CD4-positive, CD25-positive, alpha-beta regulatory T cell (primary cell): ENCODE results near the gene NUP214. TPM values are rescaled to one million over a fixed set of nuclear protein-coding genes. Genes with fewer than 3 reads are reported as not detected.

Experiments
- ATAC-seq, 2 donors: fragments of 150-1000 bp; cut with Tn5 transposase; one replicate each; pipeline ENCODE4 v1.10.0; 2021; ENCODE audit warnings: low read depth in 2 of 2, moderate number of reproducible peaks in 2 of 2, moderate library complexity in 1 of 2
- DNase-seq, 3 donors: peaks; one replicate each; pipeline versions ENCODE4 v3.0.0 to v3.0.0-alpha.2; 2012 to 2022; ENCODE audit warnings: mixed read lengths in 1 of 3
- H3K27ac ChIP-seq: one replicate; pipeline ENCODE4 v1.7.0; 2013; ENCODE audit warnings: mild to moderate bottlenecking, low read length; ENCODE audit not compliant: insufficient read depth, poor library complexity, severe bottlenecking
- H3K27me3 ChIP-seq: one replicate; pipeline ENCODE4 v1.7.0; 2013; ENCODE audit warnings: low read length; ENCODE audit not compliant: control insufficient read depth, insufficient read depth
- H3K36me3 ChIP-seq: one replicate; pipeline ENCODE4 v1.7.0; 2013; ENCODE audit warnings: mild to moderate bottlenecking, low read length, moderate library complexity; ENCODE audit not compliant: control insufficient read depth, insufficient read depth
- H3K4me1 ChIP-seq: 2 replicates; pipeline ENCODE4 v1.7.0; 2013; ENCODE audit warnings: mild to moderate bottlenecking, low read length; ENCODE audit not compliant: insufficient read depth, control insufficient read depth, poor library complexity, severe bottlenecking
- H3K4me3 ChIP-seq: one replicate; pipeline ENCODE4 v1.7.0; 2013; ENCODE audit warnings: low read depth, mild to moderate bottlenecking, low read length, moderate library complexity
- H3K9me3 ChIP-seq, 2 experiments: 1 replicate in 1 of 2; 2 replicates in 1 of 2; pipeline ENCODE4 v1.7.0; 2013; ENCODE audit warnings: low read length in 2 of 2, mild to moderate bottlenecking in 1 of 2, moderate library complexity in 1 of 2; ENCODE audit not compliant: control insufficient read depth in 2 of 2
- H3K27ac Mint-ChIP-seq, 3 donors: one replicate each; pipeline ENCODE4 v1.8.0; 2020 to 2022; ENCODE audit warnings: mild to moderate bottlenecking in 3 of 3, mixed read lengths in 3 of 3, moderate library complexity in 2 of 3
- H3K27me3 Mint-ChIP-seq: one replicate; pipeline ENCODE4 v1.8.0; 2022; ENCODE audit warnings: mild to moderate bottlenecking, mixed read lengths
- H3K36me3 Mint-ChIP-seq: one replicate; pipeline ENCODE4 v1.8.0; 2020; ENCODE audit warnings: mixed read lengths
- H3K4me1 Mint-ChIP-seq, 4 donors: one replicate each; pipeline ENCODE4 v1.8.0; 2020 to 2022; ENCODE audit warnings: mixed read lengths in 4 of 4, mild to moderate bottlenecking in 1 of 4
- H3K4me3 Mint-ChIP-seq, 4 donors: one replicate each; pipeline ENCODE4 v1.8.0; 2020 to 2022; ENCODE audit warnings: mild to moderate bottlenecking in 4 of 4, mixed read lengths in 4 of 4, moderate library complexity in 3 of 4
- H3K9me3 Mint-ChIP-seq, 7 donors: one replicate each; pipeline ENCODE4 v1.8.0; 2020 to 2022; ENCODE audit warnings: mixed read lengths in 7 of 7, mild to moderate bottlenecking in 3 of 7, moderate library complexity in 2 of 7
- polyA plus RNA-seq, 4 donors: library from polyadenylated mRNA; unstranded; fragments of 300-500 nt; fragmentation: Illumina TruSeq; gene quantifications; one replicate each; pipeline ENCODE4 v1.2.3, GENCODE V29; 2021
- total RNA-seq: library from RNA; stranded (reverse); gene quantifications from one replicate; pipeline ENCODE4 v1.2.3, GENCODE V29; 2022

NUP214 gene
- total and polyA plus RNA-seq, 5 donors from 2014 or later: 9.8 to 124 (median 14.8) TPM

DNA sequence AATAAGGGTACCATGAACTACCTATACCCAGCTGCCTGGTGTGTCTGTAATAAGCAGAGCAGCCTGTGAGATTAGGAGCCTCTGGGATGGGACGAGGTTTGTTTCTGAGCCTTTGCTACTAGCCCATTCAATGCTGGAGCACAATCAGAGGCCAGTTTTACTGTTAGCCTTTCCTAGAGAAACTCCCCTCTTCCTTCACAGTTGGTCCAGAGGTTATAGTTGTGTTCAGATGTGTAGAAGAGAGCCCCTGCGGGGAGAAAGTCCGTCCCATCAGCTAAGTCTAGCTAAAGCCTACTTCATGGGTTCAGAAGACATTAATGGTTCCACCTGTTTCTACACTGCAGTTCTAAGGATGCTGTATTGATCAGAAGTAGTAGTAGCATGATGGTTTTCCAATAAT lies 16.8 kb downstream of the NUP214 start:
- Mint-ChIP-seq H3K27me3 (no peaks in the 10 kb centered on the region), H3K27ac (no peak overlapping the region), H3K36me3 (peaks cover 55% of the 10 kb centered on the region), H3K4me1 (peaks cover 0 to 12% (median 4%) of the 10 kb centered on the region in 4 donors), H3K9me3 (no peaks in the 10 kb centered on the region), H3K4me3 (no peak overlapping the region)
- Histone ChIP-seq H3K9me3 (no peaks in the 10 kb centered on the region), H3K4me3 (no peak overlapping the region), H3K36me3 (peaks cover 95% of the 10 kb centered on the region), H3K27me3 (no peaks in the 10 kb centered on the region), H3K27ac (no peak overlapping the region), H3K4me1 (no peaks in the 10 kb centered on the region)
- ATAC-seq: no peak
- no peak for DNase-seq

DNA sequence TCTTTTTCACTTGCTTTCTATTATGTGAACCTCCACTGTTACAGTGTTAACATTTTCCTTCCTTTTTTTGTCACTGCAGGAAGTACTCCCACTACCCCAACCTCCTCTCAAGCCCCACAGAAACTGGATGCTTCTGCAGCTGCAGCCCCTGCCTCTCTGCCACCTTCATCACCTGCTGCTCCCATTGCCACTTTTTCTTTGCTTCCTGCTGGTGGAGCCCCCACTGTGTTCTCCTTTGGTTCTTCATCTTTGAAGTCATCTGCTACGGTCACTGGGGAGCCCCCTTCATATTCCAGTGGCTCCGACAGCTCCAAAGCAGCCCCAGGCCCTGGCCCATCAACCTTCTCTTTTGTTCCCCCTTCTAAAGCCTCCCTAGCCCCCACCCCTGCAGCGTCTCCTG lies 18.8 kb downstream of the NUP214 start:
- H3K27me3 Mint-ChIP-seq: no peaks in the 10 kb centered on the region
- Histone ChIP-seq H3K27ac (no peak overlapping the region), H3K27me3 (no peaks in the 10 kb centered on the region), H3K36me3 (peaks cover 96% of the 10 kb centered on the region), H3K4me1 (no peaks in the 10 kb centered on the region), H3K4me3 (no peak overlapping the region), H3K9me3 (no peaks in the 10 kb centered on the region)
- peaks cover 0 to 12% (median 6%) of the 10 kb centered on the region in 4 donors for H3K4me1 Mint-ChIP-seq
- H3K4me3 Mint-ChIP-seq: peak overlapping the region in 1 of 4 donors; percentile 39
- no peak for ATAC-seq
- H3K27ac Mint-ChIP-seq: peak overlapping the region in 2 of 3 donors; percentile 62 to 69
- H3K36me3 Mint-ChIP-seq: peaks cover 59% of the 10 kb centered on the region
- no peak for DNase-seq
- no peaks in the 10 kb centered on the region for H3K9me3 Mint-ChIP-seq

DNA sequence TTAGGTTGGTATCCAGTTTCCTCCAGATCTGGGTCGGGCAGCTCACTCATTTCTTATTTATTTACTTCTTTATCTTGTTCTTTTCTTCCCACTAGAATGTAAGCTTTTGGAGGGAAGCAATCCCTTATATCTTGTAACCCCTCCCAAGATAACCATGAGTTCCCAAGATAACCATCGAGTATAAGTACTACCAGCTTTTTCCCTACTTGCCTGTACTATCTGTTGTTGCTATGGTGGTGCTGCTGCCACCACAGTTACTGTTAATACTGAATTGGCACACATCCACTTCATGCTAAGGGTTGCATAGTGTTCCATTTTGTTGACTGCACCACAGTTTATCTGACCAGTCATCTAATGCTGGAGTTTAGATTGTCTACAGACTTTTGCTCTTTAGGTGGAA lies 19.9 kb downstream of the NUP214 start:
- no peaks in the 10 kb centered on the region for H3K9me3 ChIP-seq
- no peak overlapping the region for H3K27ac ChIP-seq
- Mint-ChIP-seq H3K27ac (no peak overlapping the region), H3K4me1 (peaks cover 0 to 13% (median 11%) of the 10 kb centered on the region in 4 donors), H3K4me3 (no peak overlapping the region), H3K27me3 (no peaks in the 10 kb centered on the region), H3K9me3 (no peaks in the 10 kb centered on the region), H3K36me3 (peaks cover 64% of the 10 kb centered on the region)
- H3K36me3 ChIP-seq: peaks cover 96% of the 10 kb centered on the region
- DNase-seq (no peak), ATAC-seq (no peak)
- no peaks in the 10 kb centered on the region for H3K4me1 ChIP-seq
- H3K27me3 ChIP-seq: no peaks in the 10 kb centered on the region
- no peak overlapping the region for H3K4me3 ChIP-seq

DNA sequence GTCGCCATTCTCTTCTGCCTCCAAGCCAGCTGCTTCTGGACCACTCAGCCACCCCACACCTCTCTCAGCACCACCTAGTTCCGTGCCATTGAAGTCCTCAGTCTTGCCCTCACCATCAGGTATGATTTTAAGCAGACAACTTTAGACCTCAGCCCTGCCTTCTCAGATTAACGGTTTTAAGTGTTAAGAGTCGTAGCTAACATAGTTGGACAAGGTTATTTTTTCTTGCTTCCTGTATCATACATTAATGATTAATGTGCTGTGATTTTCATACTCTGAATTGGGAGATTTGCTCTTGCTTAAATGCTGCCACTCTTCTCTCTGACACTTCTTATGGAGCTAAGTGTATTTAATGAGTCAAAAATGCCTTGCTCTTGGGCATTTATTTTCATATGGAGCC lies 20.8 kb downstream of the NUP214 start:
- Histone ChIP-seq H3K4me3 (no peak overlapping the region), H3K36me3 (peaks cover 96% of the 10 kb centered on the region), H3K27ac (no peak overlapping the region), H3K4me1 (no peaks in the 10 kb centered on the region), H3K9me3 (no peaks in the 10 kb centered on the region), H3K27me3 (no peaks in the 10 kb centered on the region)
- H3K4me1 Mint-ChIP-seq: peaks cover 0 to 13% (median 11%) of the 10 kb centered on the region in 4 donors
- ATAC-seq: no peak
- peaks cover 61% of the 10 kb centered on the region for H3K36me3 Mint-ChIP-seq
- no peaks in the 10 kb centered on the region for H3K9me3 Mint-ChIP-seq
- no peak overlapping the region for H3K4me3 Mint-ChIP-seq
- H3K27me3 Mint-ChIP-seq: no peaks in the 10 kb centered on the region
- DNase-seq: no peak
- no peak overlapping the region for H3K27ac Mint-ChIP-seq

DNA sequence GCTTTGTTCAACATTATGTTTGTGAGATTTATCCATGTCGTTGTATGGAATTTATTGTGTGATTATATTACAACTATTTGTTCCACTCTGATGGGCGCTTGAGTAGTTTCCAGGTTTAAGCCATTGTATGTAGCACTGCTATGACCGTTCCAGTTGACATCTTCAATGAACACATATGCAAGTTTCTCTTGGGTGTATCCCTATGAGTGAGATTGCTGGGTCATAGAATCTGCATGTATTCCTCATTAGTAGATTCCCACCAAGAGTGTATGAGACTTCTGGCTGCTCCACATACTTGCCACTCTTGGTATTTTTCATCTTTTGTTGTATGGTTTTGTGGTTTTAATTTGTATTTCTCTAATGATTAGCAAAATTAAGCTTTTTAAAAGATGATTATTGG lies 22.9 kb downstream of the NUP214 start:
- peak overlapping the region in 1 of 3 donors; percentile 71 for H3K27ac Mint-ChIP-seq
- Histone ChIP-seq H3K27me3 (no peaks in the 10 kb centered on the region), H3K4me1 (no peaks in the 10 kb centered on the region), H3K9me3 (no peaks in the 10 kb centered on the region), H3K4me3 (no peak overlapping the region), H3K36me3 (peaks cover 95% of the 10 kb centered on the region), H3K27ac (no peak overlapping the region)
- H3K27me3 Mint-ChIP-seq: no peaks in the 10 kb centered on the region
- ATAC-seq (no peak), DNase-seq (no peak)
- H3K4me3 Mint-ChIP-seq: no peak overlapping the region
- peaks cover 68% of the 10 kb centered on the region for H3K36me3 Mint-ChIP-seq
- H3K4me1 Mint-ChIP-seq: peaks cover 0 to 13% (median 11%) of the 10 kb centered on the region in 4 donors
- H3K9me3 Mint-ChIP-seq: no peaks in the 10 kb centered on the region

DNA sequence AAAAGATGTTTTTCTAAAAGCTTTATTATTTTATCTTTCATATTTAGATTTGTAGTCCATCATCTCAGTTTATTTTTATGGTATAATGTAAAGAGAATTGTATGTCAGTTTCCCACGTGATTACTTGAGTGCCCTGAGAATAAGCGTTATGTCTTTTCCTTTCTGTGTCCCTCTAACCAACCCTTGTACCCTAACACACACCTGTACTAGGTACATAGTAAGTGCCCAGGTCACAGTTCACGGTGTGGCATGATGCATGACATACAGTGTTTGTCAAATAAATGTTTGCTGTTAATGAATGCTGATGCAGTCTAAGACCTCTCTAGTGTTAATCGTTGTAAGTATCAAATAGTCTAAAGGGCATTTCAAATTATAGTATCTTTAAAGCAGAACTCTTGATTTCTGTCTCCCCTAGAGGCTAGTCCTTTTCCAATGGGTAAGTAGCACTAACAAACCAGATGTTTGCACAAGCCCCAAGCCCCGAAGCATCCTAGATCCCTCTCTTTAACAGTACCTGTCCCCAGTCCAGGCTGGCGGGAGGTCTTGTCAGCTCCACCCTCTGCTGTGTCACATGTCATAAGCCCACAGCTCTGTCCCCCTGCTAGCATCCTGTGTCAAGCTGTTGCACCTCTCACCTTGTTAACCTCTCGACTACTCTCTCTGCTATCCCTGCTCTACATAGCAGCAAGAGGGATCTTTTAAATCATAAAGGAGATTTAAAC lies 23.7 kb downstream of the NUP214 start:
- H3K27me3 ChIP-seq: no peaks in the 10 kb centered on the region
- no peak overlapping the region for H3K4me3 Mint-ChIP-seq
- no peaks in the 10 kb centered on the region for H3K4me1 ChIP-seq
- peaks cover 97% of the 10 kb centered on the region for H3K36me3 ChIP-seq
- H3K4me1 Mint-ChIP-seq: peaks cover 0 to 13% (median 11%) of the 10 kb centered on the region in 4 donors
- H3K36me3 Mint-ChIP-seq: peaks cover 68% of the 10 kb centered on the region
- H3K9me3 Mint-ChIP-seq: no peaks in the 10 kb centered on the region
- H3K9me3 ChIP-seq: no peaks in the 10 kb centered on the region
- H3K27me3 Mint-ChIP-seq: no peaks in the 10 kb centered on the region
- no peak overlapping the region for H3K4me3 ChIP-seq
- ATAC-seq (no peak), DNase-seq (no peak)
- H3K27ac Mint-ChIP-seq: peak overlapping the region in 2 of 3 donors; percentile 42 to 79
- H3K27ac ChIP-seq: no peak overlapping the region

DNA sequence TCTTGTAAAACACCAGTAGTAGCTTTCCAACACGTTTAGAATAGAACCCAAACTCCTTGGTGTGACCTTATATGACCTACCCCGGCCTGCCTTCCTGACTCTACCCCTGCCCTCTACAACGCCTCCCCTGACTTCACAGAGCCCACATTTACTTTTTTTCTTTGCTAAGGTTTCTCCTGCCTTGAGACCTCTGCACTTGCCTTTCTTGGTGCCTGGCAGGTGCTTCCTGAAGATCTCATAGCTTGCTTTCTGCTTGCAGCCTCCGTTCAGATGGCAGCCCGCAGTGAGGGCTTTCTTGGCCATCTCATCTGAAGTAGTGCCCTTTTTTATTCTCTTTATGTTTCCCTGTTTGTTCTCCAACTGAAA lies 24.3 kb downstream of the NUP214 start:
- Mint-ChIP-seq H3K4me3 (no peak overlapping the region), H3K36me3 (peaks cover 69% of the 10 kb centered on the region), H3K4me1 (peaks cover 0 to 18% (median 14%) of the 10 kb centered on the region in 4 donors), H3K27ac (peak overlapping the region in 2 of 3 donors; percentile 42 to 79), H3K27me3 (no peaks in the 10 kb centered on the region), H3K9me3 (no peaks in the 10 kb centered on the region)
- ATAC-seq: no peak
- Histone ChIP-seq H3K27ac (no peak overlapping the region), H3K4me3 (no peak overlapping the region), H3K9me3 (no peaks in the 10 kb centered on the region), H3K27me3 (no peaks in the 10 kb centered on the region), H3K36me3 (peaks cover 97% of the 10 kb centered on the region), H3K4me1 (no peaks in the 10 kb centered on the region)
- DNase-seq: no peak

DNA sequence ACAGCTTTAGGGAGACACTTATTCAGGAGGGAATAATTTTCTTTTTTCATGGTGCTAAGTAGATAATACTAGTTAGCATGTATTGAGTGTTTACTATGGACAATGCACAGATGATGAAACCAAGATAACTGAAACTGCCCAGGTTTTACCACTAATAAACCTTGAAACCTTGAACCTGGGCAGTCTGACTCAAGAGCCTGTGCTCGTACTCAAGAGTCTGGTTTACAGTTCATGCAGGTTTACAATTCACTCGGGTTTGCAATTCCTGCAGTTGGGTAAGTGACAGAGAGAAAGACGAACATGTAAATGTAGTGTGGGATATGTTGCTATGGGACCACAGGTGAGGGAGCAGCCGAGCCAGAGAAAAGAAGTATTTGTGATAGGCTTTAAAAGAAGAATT lies 28.2 kb downstream of the NUP214 start:
- Mint-ChIP-seq H3K36me3 (peaks cover 64% of the 10 kb centered on the region), H3K4me1 (peaks cover 0 to 30% (median 13%) of the 10 kb centered on the region in 4 donors), H3K27ac (peak overlapping the region in 2 of 3 donors; percentile 20 to 33), H3K27me3 (no peaks in the 10 kb centered on the region), H3K4me3 (no peak overlapping the region), H3K9me3 (no peaks in the 10 kb centered on the region)
- DNase-seq (no peak), ATAC-seq (no peak)
- Histone ChIP-seq H3K4me1 (no peaks in the 10 kb centered on the region), H3K9me3 (no peaks in the 10 kb centered on the region), H3K27ac (no peak overlapping the region), H3K4me3 (no peak overlapping the region), H3K36me3 (peaks cover 75% of the 10 kb centered on the region), H3K27me3 (no peaks in the 10 kb centered on the region)
